Right cardiac atrium (tissue), 5 donors: ENCODE data around the gene CLIP1. TPM values are rescaled to one million over a fixed set of nuclear protein-coding genes. Genes with fewer than 3 reads are reported as not detected.
A peak's percentile ranks its signal among the peaks of the same experiment; 100 is the strongest.
"Not testable (repeated sequence)": the region's sequence is repeated elsewhere in the genome, so short reads cannot be mapped to it uniquely, and the experiment has no call there.

Source experiments
- ATAC-seq, 2 donors: fragments of 200-7000 bp; cut with Tn5 transposase; one replicate each; pipeline versions ENCODE4 v1.8.0 to v1.9.1; 2020; ENCODE audit warnings: moderate library complexity in 2 of 2, mild to moderate bottlenecking in 1 of 2
- DNase-seq, 3 donors: peaks; one replicate each; pipeline ENCODE4 v3.0.0-alpha.2; 2020
- H3K27ac ChIP-seq: one replicate; pipeline ENCODE4 v1.5.1; 2013; ENCODE audit warnings: mild to moderate bottlenecking, low read length, control low read depth, moderate library complexity
- H3K27me3 ChIP-seq: one replicate; pipeline ENCODE4 v1.6.1; 2013; ENCODE audit not compliant: control insufficient read depth, insufficient read depth
- H3K4me1 ChIP-seq: one replicate; pipeline ENCODE4 v1.6.1; 2013; ENCODE audit warnings: low read length; ENCODE audit not compliant: control insufficient read depth, insufficient read depth
- H3K4me3 ChIP-seq: one replicate; pipeline ENCODE4 v1.5.1; 2013; ENCODE audit warnings: low read length, control low read depth
- H3K9me3 ChIP-seq: one replicate; pipeline ENCODE4 v1.6.1; 2013; ENCODE audit warnings: low read length; ENCODE audit not compliant: control insufficient read depth
- WGBS: extraction: QIAGEN DNeasy Blood & Tissue Kit; methylation state at CpG from one replicate; pipeline ENCODE4 v1.1.7; 2013; 5-methylcytosine and 5-hydroxymethylcytosine counted together
- intact Hi-C, 4 donors: fragments of 100-400 bp; cut with DNase I; formaldehyde crosslinking; loops; one replicate each; pipeline versions ENCODE4 v1.11.0 to v1.14.0; 2022 to 2023
- polyA plus RNA-seq: library from polyadenylated mRNA; stranded (reverse); fragments of 200-250 nt; gene quantifications from one replicate; pipeline ENCODE4 v1.2.3, GENCODE V29; 2013
- total RNA-seq, 4 donors: library from RNA; stranded (reverse); fragmentation: NEBNext Ultra II Directional; extraction: Animal tissue kit (Norgen Biotek cat#: 25700); gene quantifications; one replicate each; pipeline ENCODE4 v1.2.1, GENCODE V29; 2021
- donor health status: healthy with polysubstance abuse.
- donor health status: DM: no; HTN: yes; CAD: no.
- donor health status: DM: no; HTN: no; CAD: no.
- donor health status: DM: no; HTN: yes; CAD: no; lungs with severe emphysema.
- donor health status: DM: yes; HTN: yes; CAD: no.

Gene CLIP1
- total and polyA plus RNA-seq, 5 donors: 43.7 to 131 (median 119) TPM

- intact Hi-C loops: loop anchor here in 3 of 4 donors (5.0 to 10.0 kb wide), 2 partner anchors 74 to 77 kb away; no protein-coding TSS in a partner anchor
- H3K4me1 ChIP-seq, H3K27me3 ChIP-seq, ATAC-seq, H3K4me3 ChIP-seq, H3K27ac ChIP-seq, H3K9me3 ChIP-seq, DNase-seq: not testable (repeated sequence)
- WGBS: 92% methylated on average over 6 of the region's 6 CpGs
Observed at GRCh38 chr12:122397981-122398380, 24.5 kb downstream of the CLIP1 start.

GRCh38 chr12:122395319-122395718, 27.1 kb downstream of the CLIP1 start:
- no peak overlapping the region for H3K27ac ChIP-seq
- DNase-seq (no peak), ATAC-seq (no peak)
- no peak overlapping the region for H3K4me3 ChIP-seq
- intact Hi-C loops: loop anchor here in 3 of 4 donors (5.0 to 10.0 kb wide), 2 partner anchors 77 to 79 kb away; no protein-coding TSS in a partner anchor
- 70% methylated on average over 3 of the region's 3 CpGs for WGBS
- peaks cover 6% of the 10 kb centered on the region for H3K4me1 ChIP-seq
- no peaks in the 10 kb centered on the region for H3K9me3 ChIP-seq
- no peaks in the 10 kb centered on the region for H3K27me3 ChIP-seq

- H3K4me1 ChIP-seq: peaks cover 2% of the 10 kb centered on the region
- no peak for ATAC-seq
- 89% methylated on average over 15 of the region's 15 CpGs for WGBS
- intact Hi-C loops: loop anchor here in 3 of 4 donors (5.0 to 10.0 kb wide), 2 partner anchors 78 to 80 kb away; no protein-coding TSS in a partner anchor
- H3K4me3 ChIP-seq: no peak overlapping the region
- DNase-seq: peak in 1 of 3 donors; percentile 28
- no peaks in the 10 kb centered on the region for H3K27me3 ChIP-seq
- no peaks in the 10 kb centered on the region for H3K9me3 ChIP-seq
- no peak overlapping the region for H3K27ac ChIP-seq
Observed at GRCh38 chr12:122394626-122395194, 27.8 kb downstream of the CLIP1 start.

GRCh38 chr12:122393817-122394216, 28.7 kb downstream of the CLIP1 start:
- H3K27me3 ChIP-seq: no peaks in the 10 kb centered on the region
- no peak overlapping the region for H3K27ac ChIP-seq
- no peaks in the 10 kb centered on the region for H3K9me3 ChIP-seq
- H3K4me3 ChIP-seq: no peak overlapping the region
- 96% methylated on average over 4 of the region's 4 CpGs for WGBS
- no peak for ATAC-seq
- DNase-seq: no peak
- intact Hi-C loops: loop anchor here in 1 of 4 donors (10.0 kb wide), 1 partner anchor 81 kb away; no protein-coding TSS in a partner anchor
- no peaks in the 10 kb centered on the region for H3K4me1 ChIP-seq

- WGBS: 94% methylated on average over 5 of the region's 5 CpGs
- intact Hi-C loops: loop anchor here in 1 of 4 donors (10.0 kb wide), 1 partner anchor 82 kb away; no protein-coding TSS in a partner anchor
- no peak for ATAC-seq
Observed at GRCh38 chr12:122392411-122392810, 30.1 kb downstream of the CLIP1 start.

GRCh38 chr12:122389677-122390076, 32.8 kb downstream of the CLIP1 start:
- H3K27ac ChIP-seq: no peak overlapping the region
- no peaks in the 10 kb centered on the region for H3K4me1 ChIP-seq
- no peaks in the 10 kb centered on the region for H3K9me3 ChIP-seq
- intact Hi-C loops: loop anchor here in 1 of 4 donors (10.0 kb wide), 1 partner anchor 85 kb away; no protein-coding TSS in a partner anchor
- H3K27me3 ChIP-seq: no peaks in the 10 kb centered on the region
- ATAC-seq: peak in 1 of 2 donors; percentile 49
- peak in 1 of 3 donors; percentile 62 for DNase-seq
- 68% methylated on average over 7 of the region's 7 CpGs for WGBS
- no peak overlapping the region for H3K4me3 ChIP-seq

More at GRCh38 chr12:122392411-122392810, 30.1 kb downstream of the CLIP1 start:
- no peak for DNase-seq
- no peaks in the 10 kb centered on the region for H3K4me1 ChIP-seq
- no peaks in the 10 kb centered on the region for H3K9me3 ChIP-seq
- no peak overlapping the region for H3K27ac ChIP-seq
- no peak overlapping the region for H3K4me3 ChIP-seq
- H3K27me3 ChIP-seq: no peaks in the 10 kb centered on the region

- no peaks in the 10 kb centered on the region for H3K27me3 ChIP-seq
- H3K27ac ChIP-seq: no peak overlapping the region
- no peaks in the 10 kb centered on the region for H3K9me3 ChIP-seq
- WGBS: 95% methylated on average over 6 of the region's 6 CpGs
- no peak for DNase-seq
- H3K4me1 ChIP-seq: no peaks in the 10 kb centered on the region
- H3K4me3 ChIP-seq: no peak overlapping the region
- ATAC-seq: no peak
- intact Hi-C loops: no loop called here
Observed at GRCh38 chr12:122387887-122388286, 34.6 kb downstream of the CLIP1 start.

GRCh38 chr12:122385171-122386016, 37.1 kb downstream of the CLIP1 start:
- peaks cover 2% of the 10 kb centered on the region for H3K4me1 ChIP-seq
- H3K27ac ChIP-seq: no peak overlapping the region

GRCh38 chr12:122382919-122383350, 39.5 kb downstream of the CLIP1 start:
- H3K4me1 ChIP-seq: peaks cover 2% of the 10 kb centered on the region
- DNase-seq (no peak), ATAC-seq (no peak)
- WGBS: 76% methylated on average over 6 of the region's 6 CpGs
- no peak overlapping the region for H3K27ac ChIP-seq
- H3K9me3 ChIP-seq: no peaks in the 10 kb centered on the region
- intact Hi-C loops: no loop called here
- no peak overlapping the region for H3K4me3 ChIP-seq
- H3K27me3 ChIP-seq: no peaks in the 10 kb centered on the region

More at GRCh38 chr12:122385171-122386016, 37.1 kb downstream of the CLIP1 start:
- no peak for ATAC-seq
- no peak for DNase-seq
- no peaks in the 10 kb centered on the region for H3K9me3 ChIP-seq
- H3K27me3 ChIP-seq: no peaks in the 10 kb centered on the region
- no peak overlapping the region for H3K4me3 ChIP-seq
- 90% methylated on average over 13 of the region's 13 CpGs for WGBS
- intact Hi-C loops: no loop called here

- intact Hi-C loops: no loop called here
- 88% methylated on average over 1 of the region's 1 CpG for WGBS
- DNase-seq: no peak
- no peaks in the 10 kb centered on the region for H3K27me3 ChIP-seq
- H3K4me1 ChIP-seq: peaks cover 2% of the 10 kb centered on the region
- H3K27ac ChIP-seq: no peak overlapping the region
- H3K4me3 ChIP-seq: no peak overlapping the region
- no peak for ATAC-seq
- H3K9me3 ChIP-seq: no peaks in the 10 kb centered on the region
Observed at GRCh38 chr12:122381021-122381420, 41.4 kb downstream of the CLIP1 start.

- H3K27me3 ChIP-seq, H3K4me1 ChIP-seq, H3K9me3 ChIP-seq, ATAC-seq, intact Hi-C loops, DNase-seq, H3K27ac ChIP-seq, H3K4me3 ChIP-seq: not testable (repeated sequence)
- 96% methylated on average over 5 of the region's 5 CpGs for WGBS
Observed at GRCh38 chr12:122376751-122377150, 45.7 kb downstream of the CLIP1 start.
